GM23248 (cell line): ENCODE data around the gene NR4A3. TPM values are rescaled to one million over a fixed set of nuclear protein-coding genes. Genes with fewer than 3 reads are reported as not detected.
A peak's percentile ranks its signal among the peaks of the same experiment; 100 is the strongest.

Source experiments
- DNase-seq: peaks from one replicate; pipeline ENCODE4 v3.0.0-alpha.2; 2015
- H2AFZ ChIP-seq: fragments of 200-600 bp; sonication (generic); 2 replicates; pipeline ENCODE4 v1.6.1; 2016; ENCODE audit warnings: antibody characterized with exemption
- H3F3A ChIP-seq: fragments of 200-600 bp; sonication (generic); 2 replicates; pipeline ENCODE4 v1.6.1; 2016; ENCODE audit warnings: mild to moderate bottlenecking, antibody characterized with exemption, mixed run types; ENCODE audit not compliant: insufficient read depth
- H3K27ac ChIP-seq: fragments of 200-600 bp; sonication (generic); 2 replicates; pipeline ENCODE4 v1.5.1; 2016; ENCODE audit warnings: mild to moderate bottlenecking
- H3K27me3 ChIP-seq: fragments of 200-600 bp; sonication (generic); replicated peaks from 2 replicates; pipeline ENCODE4 v1.6.1; 2016; ENCODE audit warnings: mild to moderate bottlenecking; ENCODE audit not compliant: insufficient read depth
- H3K36me3 ChIP-seq: fragments of 200-600 bp; sonication (generic); 2 replicates; pipeline ENCODE4 v1.6.1; 2016; ENCODE audit warnings: low read depth, mild to moderate bottlenecking
- H3K4me1 ChIP-seq: fragments of 200-600 bp; sonication (generic); 2 replicates; pipeline ENCODE4 v1.6.1; 2016; ENCODE audit warnings: mild to moderate bottlenecking; ENCODE audit not compliant: insufficient read depth
- H3K4me2 ChIP-seq: fragments of 200-600 bp; sonication (generic); one replicate; pipeline ENCODE4 v1.6.1; 2016; ENCODE audit warnings: mild to moderate bottlenecking; ENCODE audit not compliant: unreplicated experiment
- H3K4me3 ChIP-seq: fragments of 200-600 bp; sonication (generic); 2 replicates; pipeline ENCODE4 v1.5.1; 2016; ENCODE audit warnings: mild to moderate bottlenecking
- H3K79me2 ChIP-seq: fragments of 200-600 bp; sonication (generic); 2 replicates; pipeline ENCODE4 v1.6.1; 2016; ENCODE audit warnings: mild to moderate bottlenecking; ENCODE audit not compliant: insufficient read depth
- H3K9ac ChIP-seq: fragments of 200-600 bp; sonication (generic); 2 replicates; pipeline ENCODE4 v1.6.1; 2016; ENCODE audit warnings: mild to moderate bottlenecking
- H3K9me2 ChIP-seq: fragments of 200-600 bp; sonication (generic); 2 replicates; pipeline ENCODE4 v1.6.1; 2016; ENCODE audit warnings: mixed run types, mild to moderate bottlenecking, moderate library complexity; ENCODE audit not compliant: insufficient read depth
- H3K9me3 ChIP-seq: fragments of 200-600 bp; sonication (generic); one replicate; pipeline ENCODE4 v1.6.1; 2017; ENCODE audit warnings: low read depth
- H4K20me1 ChIP-seq: fragments of 200-600 bp; sonication (generic); 2 replicates; pipeline ENCODE4 v1.6.0; 2016; ENCODE audit not compliant: insufficient read depth
- EZH2 ChIP-seq: fragments of 200-600 bp; sonication (generic); IDR thresholded peaks from 2 replicates; pipeline ENCODE4 v1.6.1; 2018; ENCODE audit warnings: antibody characterized with exemption, mild to moderate bottlenecking; ENCODE audit not compliant: insufficient read depth, poor library complexity, severe bottlenecking
- EZH2phosphoT487 ChIP-seq: fragments of 200-600 bp; sonication (generic); IDR thresholded peaks from 2 replicates; pipeline ENCODE4 v1.6.1; 2018; ENCODE audit warnings: antibody characterized with exemption, moderate library complexity, mild to moderate bottlenecking, low read depth; ENCODE audit not compliant: insufficient read depth
- WGBS, 2 experiments: methylation state at CpG; one replicate each; pipeline ENCODE4 v1.1.6; 2015 to 2017; ENCODE audit warnings: low lambda C conversion rate in 2 of 2, low coverage in 1 of 2; ENCODE audit errors: missing lambda C conversion rate in 2 of 2; 5-methylcytosine and 5-hydroxymethylcytosine counted together
- in situ Hi-C: fragments of 300-500 bp; cut with MboI; formaldehyde crosslinking; loops from 2 replicates; pipeline ENCODE4 v1.15.0; 2020
- polyA plus RNA-seq: library from polyadenylated mRNA; unstranded; fragments of >200 nt; fragmentation: Nextera tagmentation; extraction: Ambion mirVana; gene quantifications from 2 replicates; pipeline ENCODE4 v1.2.1, GENCODE V29; 2016
- total RNA-seq: library from RNA; depleted of rRNA; stranded (reverse); fragments of >200 nt; shearing (Covaris generic); gene quantifications from 2 replicates; pipeline ENCODE4 v1.2.3, GENCODE V29; 2014

NR4A3 gene
- total and polyA plus RNA-seq, 2 experiments from 2014 or later, result 1.0 to 1.4 TPM

GRCh38 chr9:99868845-99869244 lies 47.2 kb downstream of the NR4A3 start:
- Histone ChIP-seq H4K20me1 (no peaks in the 10 kb centered on the region), H3F3A (peaks cover 23% of the 10 kb centered on the region; the same call in 1 of the 2 replicates), H3K9me3 (no peaks in the 10 kb centered on the region), H3K79me2 (no peaks in the 10 kb centered on the region), H3K9ac (no peak overlapping the region), H3K9me2 (no peaks in the 10 kb centered on the region), H3K27me3 (no peaks in the 10 kb centered on the region), H2AFZ (no peak overlapping the region), H3K4me2 (no peak overlapping the region), H3K4me1 (peaks cover 41% of the 10 kb centered on the region), H3K27ac (no peak overlapping the region), H3K4me3 (no peak overlapping the region), H3K36me3 (no peaks in the 10 kb centered on the region)
- WGBS, 2 experiments, result 89 to 91% methylated on average over 2 of the region's 2 CpGs
- TF ChIP-seq EZH2phosphoT487 (no peak), EZH2 (no peak)
- peak; percentile 31 for DNase-seq
- in situ Hi-C loops, result no loop called here

GRCh38 chr9:99870126-99870525 lies 48.4 kb downstream of the NR4A3 start:
- no peak for TF ChIP-seq EZH2
- no peak for TF ChIP-seq EZH2phosphoT487
- peak overlapping the region; percentile 12; the same call in 1 of the 2 replicates for H2AFZ ChIP-seq
- H3K4me3 ChIP-seq, result no peak overlapping the region
- H3K27me3 ChIP-seq, result no peaks in the 10 kb centered on the region
- H3K27ac ChIP-seq, result no peak overlapping the region
- DNase-seq, result peak; percentile 77
- H3F3A ChIP-seq, result peaks cover 28% of the 10 kb centered on the region; the same call in 1 of the 2 replicates
- no peak overlapping the region for H3K9ac ChIP-seq
- in situ Hi-C loops, result no loop called here
- H3K9me3 ChIP-seq, result no peaks in the 10 kb centered on the region
- H3K79me2 ChIP-seq, result no peaks in the 10 kb centered on the region
- no peaks in the 10 kb centered on the region for H4K20me1 ChIP-seq
- H3K36me3 ChIP-seq, result no peaks in the 10 kb centered on the region
- H3K4me1 ChIP-seq, result peaks cover 43% of the 10 kb centered on the region
- H3K9me2 ChIP-seq, result no peaks in the 10 kb centered on the region
- WGBS, 2 experiments, result 11 to 13% methylated on average over 5 of the region's 5 CpGs
- H3K4me2 ChIP-seq, result no peak overlapping the region

GRCh38 chr9:99873531-99873930 lies 51.8 kb downstream of the NR4A3 start:
- Histone ChIP-seq H3K4me2 (peak overlapping the region; percentile 10), H3K9ac (no peak overlapping the region), H3K9me2 (no peaks in the 10 kb centered on the region), H3K27ac (peak overlapping the region; percentile 42), H4K20me1 (no peaks in the 10 kb centered on the region), H3K27me3 (no peaks in the 10 kb centered on the region), H3F3A (peaks cover 19% of the 10 kb centered on the region; the same call in 1 of the 2 replicates), H3K79me2 (no peaks in the 10 kb centered on the region), H3K4me1 (peaks cover 35% of the 10 kb centered on the region), H2AFZ (no peak overlapping the region), H3K4me3 (no peak overlapping the region), H3K9me3 (no peaks in the 10 kb centered on the region), H3K36me3 (no peaks in the 10 kb centered on the region)
- peak; percentile 94 for DNase-seq
- TF ChIP-seq EZH2 (no peak), EZH2phosphoT487 (no peak)
- in situ Hi-C loops, result no loop called here
- WGBS, 2 experiments, result 24 to 25% methylated on average over 3 of the region's 3 CpGs

GRCh38 chr9:99873943-99874584 lies 52.4 kb downstream of the NR4A3 start:
- Histone ChIP-seq H3K9ac (no peak overlapping the region), H3K36me3 (no peaks in the 10 kb centered on the region), H2AFZ (no peak overlapping the region), H3F3A (peaks cover 24% of the 10 kb centered on the region), H3K27me3 (no peaks in the 10 kb centered on the region), H3K79me2 (no peaks in the 10 kb centered on the region), H4K20me1 (no peaks in the 10 kb centered on the region), H3K4me1 (peaks cover 35% of the 10 kb centered on the region), H3K4me3 (no peak overlapping the region), H3K4me2 (peak overlapping the region; percentile 10), H3K27ac (peak overlapping the region; percentile 19; the same call in 1 of the 2 replicates), H3K9me2 (no peaks in the 10 kb centered on the region), H3K9me3 (no peaks in the 10 kb centered on the region)
- peak; percentile 50 for DNase-seq
- no peak for TF ChIP-seq EZH2phosphoT487
- in situ Hi-C loops, result no loop called here
- WGBS, 2 experiments, result 83 to 89% methylated on average over 4 of the region's 4 CpGs
